Suprapubic skin (tissue), 4 donors: ENCODE measurements around the gene GPX7. TPM values are rescaled to one million over a fixed set of nuclear protein-coding genes. Genes with fewer than 3 reads are reported as not detected.

ENCODE experiments used
- DNase-seq, 2 donors: peaks; one replicate each; pipeline ENCODE4 v3.0.0-alpha.2; 2019; ENCODE audit warnings: low spot score in 2 of 2
- H3K27ac ChIP-seq: fragments of 200-600 bp; sonication (generic); one replicate; pipeline ENCODE4 v1.5.1; 2019
- H3K27me3 ChIP-seq: fragments of 200-600 bp; sonication (generic); one replicate; pipeline ENCODE4 v1.5.1; 2019
- H3K36me3 ChIP-seq: fragments of 200-600 bp; sonication (generic); one replicate; pipeline ENCODE4 v1.5.1; 2019
- H3K4me1 ChIP-seq: fragments of 200-600 bp; sonication (generic); one replicate; pipeline ENCODE4 v1.5.1; 2019
- H3K4me3 ChIP-seq: fragments of 200-600 bp; sonication (generic); one replicate; pipeline ENCODE4 v1.5.1; 2019; ENCODE audit warnings: mild to moderate bottlenecking
- H3K9me3 ChIP-seq: fragments of 200-600 bp; sonication (generic); one replicate; pipeline ENCODE4 v1.5.1; 2019
- CTCF ChIP-seq, 2 donors: fragments of 200-600 bp in 1 of 2; fragments of 450-650 bp in 1 of 2; sonication (generic) in 1 of 2; IDR thresholded peaks; one replicate each; pipeline ENCODE4 v1.5.1; 2016 to 2019; ENCODE audit warnings: antibody characterized with exemption in 2 of 2, mild to moderate bottlenecking in 1 of 2, moderate library complexity in 1 of 2
- EP300 ChIP-seq: sonication (generic); formaldehyde crosslinking; IDR thresholded peaks from one replicate; pipeline ENCODE4 v1.6.1; 2017; ENCODE audit warnings: antibody characterized with exemption
- POLR2A ChIP-seq, 2 donors: fragments of 450-650 bp; IDR thresholded peaks; one replicate each; pipeline ENCODE4 v1.6.1; 2017; ENCODE audit warnings: antibody characterized with exemption in 2 of 2, mild to moderate bottlenecking in 2 of 2, moderate library complexity in 2 of 2
- POLR2AphosphoS5 ChIP-seq, 3 donors: sonication (generic); formaldehyde crosslinking; IDR thresholded peaks; one replicate each; pipeline ENCODE4 v1.6.1; 2017; ENCODE audit warnings: antibody characterized with exemption in 3 of 3
- whole genome bisulfite sequencing: methylation state at CpG from one replicate; pipeline ENCODE4 v1.1.5; 2018; 5-methylcytosine and 5-hydroxymethylcytosine counted together
- total RNA-seq, 4 donors: library from RNA; depleted of rRNA; stranded (reverse); fragments of >200 nt; gene quantifications; one replicate each; pipeline ENCODE4 v1.1.0, GENCODE V29; 2016

Gene GPX7
- total RNA-seq, 4 donors from 2014 or later: 3.1 to 11.1 (median 7.5) TPM

- 39% methylated on average over 3 of the region's 3 CpGs for WGBS
- Histone ChIP-seq H3K27me3 (no peaks in the 10 kb centered on the region), H3K27ac (no peak overlapping the region), H3K4me3 (no peak overlapping the region), H3K9me3 (no peaks in the 10 kb centered on the region), H3K4me1 (peaks cover 20% of the 10 kb centered on the region), H3K36me3 (peaks cover 21% of the 10 kb centered on the region)
- DNase-seq: no peak
- TF ChIP-seq POLR2AphosphoS5 (IDR thresholded peaks at IDR 0.05): no peak
- no peak for TF ChIP-seq CTCF (IDR thresholded peaks at IDR 0.05)
- no peak for TF ChIP-seq POLR2A (IDR thresholded peaks at IDR 0.05)
- no peak for TF ChIP-seq EP300
These were observed 2.0 kb downstream of the GPX7 start for GRCh38 chr1:52604063-52604770.

- H3K4me3 ChIP-seq: no peak overlapping the region
- H3K27me3 ChIP-seq: no peaks in the 10 kb centered on the region
- no peak overlapping the region for H3K27ac ChIP-seq
- no peak for DNase-seq
- no peak for TF ChIP-seq POLR2A (IDR thresholded peaks at IDR 0.05)
- no peak for TF ChIP-seq POLR2AphosphoS5 (IDR thresholded peaks at IDR 0.05)
- no peak for TF ChIP-seq CTCF (IDR thresholded peaks at IDR 0.05)
- TF ChIP-seq EP300: no peak
- peaks cover 2% of the 10 kb centered on the region for H3K36me3 ChIP-seq
- no peaks in the 10 kb centered on the region for H3K4me1 ChIP-seq
- 49% methylated on average over 2 of the region's 2 CpGs for WGBS
- no peaks in the 10 kb centered on the region for H3K9me3 ChIP-seq
These were observed 11.6 kb downstream of the GPX7 start for GRCh38 chr1:52613636-52614373.

GRCh38 chr1:52614671-52615070 is 12.5 kb downstream of the GPX7 start:
- WGBS: 87% methylated on average over 5 of the region's 5 CpGs
- no peak for TF ChIP-seq POLR2A (IDR thresholded peaks at IDR 0.05)
- TF ChIP-seq CTCF (IDR thresholded peaks at IDR 0.05): no peak
- TF ChIP-seq EP300: no peak
- TF ChIP-seq POLR2AphosphoS5 (IDR thresholded peaks at IDR 0.05): no peak
- no peak for DNase-seq
- no peaks in the 10 kb centered on the region for H3K36me3 ChIP-seq
- no peak overlapping the region for H3K4me3 ChIP-seq
- no peaks in the 10 kb centered on the region for H3K9me3 ChIP-seq
- H3K27me3 ChIP-seq: no peaks in the 10 kb centered on the region
- H3K4me1 ChIP-seq: no peaks in the 10 kb centered on the region
- no peak overlapping the region for H3K27ac ChIP-seq

- Histone ChIP-seq H3K36me3 (no peaks in the 10 kb centered on the region), H3K9me3 (no peaks in the 10 kb centered on the region), H3K4me3 (no peak overlapping the region), H3K27me3 (no peaks in the 10 kb centered on the region), H3K27ac (no peak overlapping the region), H3K4me1 (no peaks in the 10 kb centered on the region)
- TF ChIP-seq CTCF (IDR thresholded peaks at IDR 0.05): no peak
- no peak for TF ChIP-seq POLR2A (IDR thresholded peaks at IDR 0.05)
- no peak for DNase-seq
- WGBS: 94% methylated on average over 5 of the region's 5 CpGs
These were observed 13.4 kb downstream of the GPX7 start for GRCh38 chr1:52615489-52616042.

GRCh38 chr1:52621950-52622349 is 19.8 kb downstream of the GPX7 start:
- H3K4me1 ChIP-seq: no peaks in the 10 kb centered on the region
- H3K27me3 ChIP-seq: no peaks in the 10 kb centered on the region
- TF ChIP-seq POLR2A (IDR thresholded peaks at IDR 0.05) (no peak), EP300 (no peak), POLR2AphosphoS5 (IDR thresholded peaks at IDR 0.05) (no peak), CTCF (IDR thresholded peaks at IDR 0.05) (no peak)
- H3K9me3 ChIP-seq: no peaks in the 10 kb centered on the region
- DNase-seq: no peak
- 94% methylated on average over 2 of the region's 2 CpGs for WGBS
- H3K27ac ChIP-seq: no peak overlapping the region
- H3K4me3 ChIP-seq: no peak overlapping the region
- no peaks in the 10 kb centered on the region for H3K36me3 ChIP-seq
